ENCODE measurements around the gene OR5AP2.
"Not testable (repeated sequence)": the region's sequence is repeated elsewhere in the genome, so short reads cannot be mapped to it uniquely, and the experiment has no call there.

Gene OR5AP2

GRCh38 chr11:56642339-56642738, at the start of gene OR5AP2:
Gene OR5AP2 (minus strand): TSS chr11:56642439. CDS start chr11:56642439, 0 bp downstream.
- DNase-seq (ENCODE audit: low spot score), result no peak

- DNase-seq (ENCODE audit: low spot score), result not testable (repeated sequence)
These were observed 48.9 kb upstream of the OR5AP2 start for GRCh38 chr11:56691179-56691578.

- DNase-seq (ENCODE audit: low spot score), result no peak
These were observed 46.4 kb upstream of the OR5AP2 start for GRCh38 chr11:56688554-56689100.

GRCh38 chr11:56670984-56671383, 28.7 kb upstream of the OR5AP2 start:
- DNase-seq (ENCODE audit: low spot score), result no peak

- DNase-seq (ENCODE audit: low spot score), result no peak
These were observed 21.1 kb upstream of the OR5AP2 start, which contains the start of gene OR5AR1 for GRCh38 chr11:56663386-56663785. Gene OR5AR1 (plus strand): TSS chr11:56663686. CDS start chr11:56663686, 0 bp downstream.

- no peak for DNase-seq (ENCODE audit: low spot score)
These were observed 17.5 kb upstream of the OR5AP2 start for GRCh38 chr11:56659755-56660154.

- DNase-seq (ENCODE audit: low spot score), result no peak
These were observed 4.7 kb downstream of the OR5AP2 start for GRCh38 chr11:56637500-56637899.

GRCh38 chr11:56636861-56637260, 5.4 kb downstream of the OR5AP2 start:
- DNase-seq (ENCODE audit: low spot score), result no peak

- no peak for DNase-seq (ENCODE audit: low spot score)
These were observed 9.9 kb downstream of the OR5AP2 start for GRCh38 chr11:56632329-56632728.

- no peak for DNase-seq (ENCODE audit: low spot score)
These were observed 16.3 kb downstream of the OR5AP2 start for GRCh38 chr11:56625946-56626345.

- no peak for DNase-seq (ENCODE audit: low spot score)
These were observed 17.6 kb downstream of the OR5AP2 start for GRCh38 chr11:56624661-56625110.

GRCh38 chr11:56611174-56611573, 31.1 kb downstream of the OR5AP2 start:
- no peak for DNase-seq (ENCODE audit: low spot score)

GRCh38 chr11:56592088-56592717, 50.0 kb downstream of the OR5AP2 start:
- not testable (repeated sequence) for DNase-seq (ENCODE audit: low spot score)
